Inflammatory macrophage treated with lipopolysaccharide for 1 hour (primary cell): Measurements from ENCODE around the gene BRCA1.
"Not testable (repeated sequence)": the region's sequence is repeated elsewhere in the genome, so short reads cannot be mapped to it uniquely, and the experiment has no call there.

Experiments
- DNase-seq, 2 donors: peaks; one replicate each; pipeline ENCODE4 v3.0.0-alpha.2; 2020 to 2022

BRCA1 gene

GRCh38 chr17:43125133-43125966, at the start of gene BRCA1:
BRCA1 (minus strand) TSS chr17:43125364; CDS start chr17:43124096, 1,268 bp downstream.
- peak; percentile 99 to 100 for DNase-seq

GRCh38 chr17:43171586-43172487, 46.7 kb upstream of the BRCA1 start:
- DNase-seq: peak; percentile 93 to 96

- DNase-seq: peak; percentile 98 to 99
These were observed 45.8 kb upstream of the BRCA1 start, which contains the start of gene NBR1 for GRCh38 chr17:43170766-43171585. NBR1 (plus strand) TSS chr17:43171214; CDS start chr17:43175800, 4,586 bp downstream.

- peak; percentile 90 to 94 for DNase-seq
These were observed 45.1 kb upstream of the BRCA1 start for GRCh38 chr17:43170140-43170765.

GRCh38 chr17:43169561-43170139, 44.5 kb upstream of the BRCA1 start:
- no peak for DNase-seq

GRCh38 chr17:43165971-43166370, 40.8 kb upstream of the BRCA1 start:
- not testable (repeated sequence) for DNase-seq

GRCh38 chr17:43159957-43160356, 34.8 kb upstream of the BRCA1 start:
- DNase-seq: not testable (repeated sequence)

- not testable (repeated sequence) for DNase-seq
These were observed 34.1 kb upstream of the BRCA1 start for GRCh38 chr17:43159232-43159631.

- no peak for DNase-seq
These were observed 30.5 kb upstream of the BRCA1 start for GRCh38 chr17:43155666-43156065.

GRCh38 chr17:43153197-43153835, 28.2 kb upstream of the BRCA1 start:
- DNase-seq: not testable (repeated sequence)

- DNase-seq: no peak
These were observed 26.8 kb upstream of the BRCA1 start for GRCh38 chr17:43151880-43152456.

- DNase-seq: no peak
These were observed 21.5 kb upstream of the BRCA1 start for GRCh38 chr17:43146649-43147048.

GRCh38 chr17:43143201-43143600, 18.0 kb upstream of the BRCA1 start:
- DNase-seq: no peak

GRCh38 chr17:43142153-43142552, 17.0 kb upstream of the BRCA1 start:
- no peak for DNase-seq

- DNase-seq: peak in 1 of 2 donors; percentile 20
These were observed 15.5 kb upstream of the BRCA1 start for GRCh38 chr17:43140396-43141332.

- not testable (repeated sequence) for DNase-seq
These were observed 13.4 kb upstream of the BRCA1 start for GRCh38 chr17:43138531-43138930.

- not testable (repeated sequence) for DNase-seq
These were observed 11.4 kb upstream of the BRCA1 start for GRCh38 chr17:43136574-43136973.

- no peak for DNase-seq
These were observed 10.3 kb upstream of the BRCA1 start for GRCh38 chr17:43135454-43135819.

GRCh38 chr17:43134774-43135453, 9.8 kb upstream of the BRCA1 start:
- DNase-seq: no peak
